Ishikawa (cell line): Measurements from ENCODE around the gene CXCL8.
A peak's percentile ranks its signal among the peaks of the same experiment; 100 is the strongest.

Source experiments
- CEBPB ChIP-seq: IDR thresholded peaks from 2 replicates; pipeline ENCODE4 v1.6.1; 2012
- CREB1 ChIP-seq: IDR thresholded peaks from 2 replicates; pipeline ENCODE4 v1.6.1; 2012; ENCODE audit warnings: low read depth
- EGR1 ChIP-seq: IDR thresholded peaks from 2 replicates; pipeline ENCODE4 v1.6.1; 2012
- EP300 ChIP-seq: IDR thresholded peaks from 2 replicates; pipeline ENCODE4 v1.6.1; 2012; ENCODE audit warnings: borderline replicate concordance
- FOXM1 ChIP-seq: IDR thresholded peaks from 2 replicates; pipeline ENCODE4 v1.6.1; 2012; ENCODE audit warnings: low read depth, borderline replicate concordance
- MAX ChIP-seq: IDR thresholded peaks from 2 replicates; pipeline ENCODE4 v1.6.1; 2012
- NFIC ChIP-seq: IDR thresholded peaks from 2 replicates; pipeline ENCODE4 v1.6.1; 2012
- RAD21 ChIP-seq: IDR thresholded peaks from 2 replicates; pipeline ENCODE4 v1.6.1; 2012; ENCODE audit warnings: low read depth
- REST ChIP-seq: IDR thresholded peaks from 2 replicates; pipeline ENCODE4 v1.6.1; 2012; ENCODE audit warnings: low read depth, mild to moderate bottlenecking
- TAF1 ChIP-seq: IDR thresholded peaks from 2 replicates; pipeline ENCODE4 v1.6.1; 2012; ENCODE audit warnings: low read depth, mild to moderate bottlenecking
- TCF12 ChIP-seq: IDR thresholded peaks from 2 replicates; pipeline ENCODE4 v1.6.1; 2012; ENCODE audit warnings: low read depth
- TEAD4 ChIP-seq: IDR thresholded peaks from 2 replicates; pipeline ENCODE4 v1.6.1; 2012
- USF1 ChIP-seq: IDR thresholded peaks from 2 replicates; pipeline ENCODE4 v1.6.1; 2012
- YY1 ChIP-seq: IDR thresholded peaks from 2 replicates; pipeline ENCODE4 v1.6.1; 2012; ENCODE audit warnings: low read depth
- ZBTB7A ChIP-seq: IDR thresholded peaks from 2 replicates; pipeline ENCODE4 v1.6.1; 2012; ENCODE audit warnings: low read depth

The CXCL8 gene

GRCh38 chr4:73721435-73721834, 18.9 kb upstream of the CXCL8 start:
- peak; percentile 96 for TF ChIP-seq CEBPB
- TF ChIP-seq EP300: no peak

GRCh38 chr4:73721909-73722308, 18.5 kb upstream of the CXCL8 start:
- TF ChIP-seq ZBTB7A (no peak), FOXM1 (no peak), YY1 (no peak), MAX (no peak), EP300 (no peak), CEBPB (no peak), NFIC (no peak), TAF1 (no peak), USF1 (no peak), REST (no peak)

GRCh38 chr4:73723023-73723422, 17.3 kb upstream of the CXCL8 start:
- no peak for TF ChIP-seq REST
- TF ChIP-seq EP300: peak; percentile 59; the same call in 1 of the 2 replicates

- TF ChIP-seq CEBPB (no peak), YY1 (no peak), FOXM1 (no peak), ZBTB7A (no peak), TEAD4 (no peak), EP300 (no peak), MAX (no peak), CREB1 (no peak), REST (no peak), RAD21 (no peak), NFIC (no peak), USF1 (no peak), TAF1 (no peak), TCF12 (no peak), EGR1 (no peak)
Observed at GRCh38 chr4:73723928-73724327, 16.4 kb upstream of the CXCL8 start.

- no peak for TF ChIP-seq YY1
- TF ChIP-seq CREB1: no peak
- no peak for TF ChIP-seq FOXM1
- no peak for TF ChIP-seq MAX
- no peak for TF ChIP-seq ZBTB7A
- TF ChIP-seq TEAD4: no peak
Observed at GRCh38 chr4:73725510-73725909, 14.9 kb upstream of the CXCL8 start.
